ENCODE results near the gene NBPF1. TPM values are rescaled to one million over a fixed set of nuclear protein-coding genes. Genes with fewer than 3 reads are reported as not detected.
"Not testable (repeated sequence)": the region's sequence is repeated elsewhere in the genome, so short reads cannot be mapped to it uniquely, and the experiment has no call there.

The NBPF1 gene
- total and polyA plus RNA-seq, 2 donors (not counting 3 experiments of a cell fraction or from before 2014, with no cell fraction given): 23.0 to 58.4 TPM

DNA sequence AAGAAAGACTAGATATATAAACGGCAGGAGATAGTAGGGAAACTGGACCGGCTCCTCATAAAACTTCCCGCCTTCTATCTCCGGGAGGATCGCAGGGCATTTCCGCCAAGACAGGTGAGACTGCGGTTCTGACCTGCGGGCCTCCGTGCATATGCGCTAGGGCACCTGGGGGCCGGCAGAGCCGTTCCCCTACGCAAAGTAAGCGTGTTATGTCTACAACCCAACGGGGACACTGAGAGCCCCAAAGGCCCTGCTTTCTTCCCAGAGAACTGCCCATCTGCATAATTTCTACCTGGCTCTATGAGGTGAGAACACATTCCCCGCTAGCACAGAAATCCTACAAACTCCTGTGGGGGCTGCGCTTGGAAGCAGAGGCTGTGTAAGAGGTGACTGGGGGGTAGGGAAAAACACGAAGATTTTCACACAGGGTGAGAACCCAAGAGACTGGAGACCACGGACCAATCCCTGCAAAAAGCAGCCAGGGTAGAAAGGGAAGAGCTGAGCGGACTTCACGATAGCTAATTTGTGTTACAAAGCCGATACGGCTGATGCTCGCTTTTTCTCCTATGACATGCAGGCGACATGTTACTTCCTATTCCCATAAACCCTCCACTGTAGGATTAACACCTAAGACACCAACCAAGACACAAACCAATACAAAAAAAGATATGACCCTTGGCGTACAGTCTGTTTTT, 99.8 kb downstream of the NBPF1 start:
- H3K9ac ChIP-seq (replicated peaks; ENCODE audit: extremely low read depth, insufficient read depth, low read length); H3K27ac ChIP-seq (ENCODE audit: insufficient read depth, low read depth, low read length); H3K36me3 ChIP-seq (ENCODE audit: control insufficient read depth in 2 of 2, extremely low read depth in 1 of 2, insufficient read depth in 2 of 2, low read length in 2 of 2); H3K9me3 ChIP-seq (replicated peaks; ENCODE audit: control insufficient read depth, insufficient read depth, low read length); H3K4me1 ChIP-seq (ENCODE audit: control insufficient read depth, extremely low read depth, insufficient read depth, low read length); H3K4me3 ChIP-seq (replicated peaks in 1 of 3; ENCODE audit: insufficient read depth in 1 of 3, low read depth in 1 of 3, low read length in 3 of 3); H3K4me2 ChIP-seq (ENCODE audit: insufficient read depth, low read length); H3K79me2 ChIP-seq (ENCODE audit: control insufficient read depth, insufficient read depth, low read length); FAIRE-seq; H3K9me1 ChIP-seq (replicated peaks; ENCODE audit: control insufficient read depth, extremely low read depth, insufficient read depth, low read length); dilution Hi-C loops (cut with MboI; ENCODE audit: extremely low pct_ligation_motif_present, low sequenced_read_pairs); H3K27me3 ChIP-seq (ENCODE audit: control insufficient read depth in 2 of 2, insufficient read depth in 2 of 2, low read length in 2 of 2); H2AFZ ChIP-seq (ENCODE audit: low read depth, low read length); H4K20me1 ChIP-seq (replicated peaks; ENCODE audit: control insufficient read depth, extremely low read depth, insufficient read depth, low read length); CTCF ChIA-PET: not testable (repeated sequence)
- BruUV-seq (replicated peaks): TSS peak; percentile 98
- intact Hi-C loops (cut with micrococcal nuclease): loop anchor here (2.0 to 5.0 kb wide), 2 partner anchors 141 to 391 kb away; no protein-coding TSS in a partner anchor
- peak; percentile 98 for TF ChIP-seq POLR2A (IDR thresholded peaks at IDR 0.05; ENCODE audit: low read depth, low read length)
- peak; percentile 95 for TF ChIP-seq POLR2AphosphoS5 (IDR thresholded peaks at IDR 0.05; ENCODE audit: insufficient read depth, low read depth, low read length)
- peak; percentile 89 for DNase-seq (ENCODE audit: low read depth, low spot score)
- POLR2A ChIA-PET: interaction anchor here (0.7 to 1.1 kb wide), 3 partner anchors 14 to 383 kb away, joined by 3 to 6 read pairs (median 3); partner anchors contain the start of genes NECAP2 and RNU1-2

DNA sequence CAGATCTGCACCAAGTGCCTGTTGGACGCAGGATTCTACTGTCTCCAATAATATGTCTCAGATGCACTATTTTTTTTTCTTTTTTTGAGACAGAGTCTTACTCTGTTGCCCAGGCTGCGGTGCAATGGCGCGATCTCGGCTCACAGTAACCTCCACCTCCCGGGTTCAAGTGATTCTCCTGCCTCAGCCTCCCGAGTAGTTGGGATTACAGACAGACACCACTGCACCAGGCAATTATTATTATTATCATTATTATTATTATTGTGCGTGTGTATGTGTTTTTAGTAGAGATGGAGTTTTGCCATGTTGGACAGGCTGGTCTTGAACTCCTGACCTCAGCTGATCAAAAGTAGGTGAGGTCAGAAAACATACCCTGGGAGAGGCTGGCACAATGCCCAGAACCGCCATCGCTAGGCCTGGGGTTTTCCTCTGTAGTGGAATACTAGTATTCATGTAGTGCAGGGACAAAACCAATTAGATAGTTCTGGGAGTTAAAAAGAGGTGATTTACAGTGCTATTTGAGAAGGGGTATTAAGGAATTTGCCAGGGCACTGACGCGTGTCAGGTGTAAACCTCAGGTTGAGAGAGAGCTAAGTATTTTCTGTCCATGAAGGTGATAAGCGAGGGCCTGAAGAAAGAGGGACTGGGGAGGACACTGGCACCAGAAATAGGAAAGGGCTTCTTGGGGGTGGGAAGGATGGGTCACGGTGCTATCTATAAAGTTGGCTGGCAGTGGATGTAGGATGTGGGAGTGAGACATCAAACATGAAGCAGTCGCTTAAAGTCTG, 100.5 kb downstream of the NBPF1 start:
- intact Hi-C loops (cut with micrococcal nuclease): loop anchor here (5.0 kb wide), 1 partner anchor 141 kb away; no protein-coding TSS in a partner anchor
- H3K9me1 ChIP-seq (replicated peaks; ENCODE audit: control insufficient read depth, extremely low read depth, insufficient read depth, low read length); H3K4me3 ChIP-seq (replicated peaks in 1 of 3; ENCODE audit: insufficient read depth in 1 of 3, low read depth in 1 of 3, low read length in 3 of 3); BruUV-seq (replicated peaks); H3K27ac ChIP-seq (ENCODE audit: insufficient read depth, low read depth, low read length); CTCF ChIA-PET; H3K79me2 ChIP-seq (ENCODE audit: control insufficient read depth, insufficient read depth, low read length); dilution Hi-C loops (cut with MboI; ENCODE audit: extremely low pct_ligation_motif_present, low sequenced_read_pairs); H2AFZ ChIP-seq (ENCODE audit: low read depth, low read length); FAIRE-seq; H3K27me3 ChIP-seq (ENCODE audit: control insufficient read depth in 2 of 2, insufficient read depth in 2 of 2, low read length in 2 of 2); H3K9me3 ChIP-seq (replicated peaks; ENCODE audit: control insufficient read depth, insufficient read depth, low read length); DNase-seq (ENCODE audit: low read depth, low spot score); H3K4me2 ChIP-seq (ENCODE audit: insufficient read depth, low read length); H3K9ac ChIP-seq (replicated peaks; ENCODE audit: extremely low read depth, insufficient read depth, low read length); H4K20me1 ChIP-seq (replicated peaks; ENCODE audit: control insufficient read depth, extremely low read depth, insufficient read depth, low read length); H3K36me3 ChIP-seq (ENCODE audit: control insufficient read depth in 2 of 2, extremely low read depth in 1 of 2, insufficient read depth in 2 of 2, low read length in 2 of 2); H3K4me1 ChIP-seq (ENCODE audit: control insufficient read depth, extremely low read depth, insufficient read depth, low read length): not testable (repeated sequence)
- POLR2A ChIA-PET: interaction anchor here (1.1 kb wide), 1 partner anchor 383 kb away, joined by 3 read pairs; the partner anchor contains the start of gene RNU1-2

Small RNAs within 50 kb of the gene (small RNA-seq; reads per million reads assigned to genes)
- gene RNU1-1 (ENCODE audit: insufficient read depth, insufficient read length, low read depth, low replicate concordance) (not detected), gene RNU1-6P (ENCODE audit: insufficient read depth, insufficient read length, low read depth, low replicate concordance) (not detected)

Other genes starting within 250 kb of the NBPF1 start
- gene SZRD1, start 246.3 kb downstream of the NBPF1 start, total RNA-seq: 164 and 168 TPM in 2 replicates
- gene SZRD1, start 246.3 kb downstream of the NBPF1 start, polyA plus RNA-seq: 162 and 168 TPM in 2 replicates
- not detected in 2 replicates for gene SPATA21, start 176.1 kb downstream of the NBPF1 start, total RNA-seq
- gene SPATA21, start 176.1 kb downstream of the NBPF1 start, polyA plus RNA-seq: not detected in 2 replicates
- 101 and 107 TPM in 2 replicates for gene NECAP2, start 172.8 kb downstream of the NBPF1 start, total RNA-seq
- 137 and 148 TPM in 2 replicates for gene NECAP2, start 172.8 kb downstream of the NBPF1 start, polyA plus RNA-seq
- 1,319 and 2,019 TPM in 2 replicates for gene RNU1-1, start 99.3 kb downstream of the NBPF1 start, total RNA-seq
- gene RNU1-1, start 99.3 kb downstream of the NBPF1 start, polyA plus RNA-seq: under 0.01 and 206 TPM in 2 replicates
- 1,319 and 2,019 TPM in 2 replicates for gene RNU1-3, start 53.4 kb upstream of the NBPF1 start, total RNA-seq
- gene RNU1-3, start 53.4 kb upstream of the NBPF1 start, polyA plus RNA-seq: under 0.01 and 206 TPM in 2 replicates
- gene RNU1-4, start 127.0 kb upstream of the NBPF1 start, total RNA-seq: 1,319 and 2,019 TPM in 2 replicates
- under 0.01 and 206 TPM in 2 replicates for gene RNU1-4, start 127.0 kb upstream of the NBPF1 start, polyA plus RNA-seq